Large intestine (tissue), 12 donors: ENCODE measurements around the gene BRK1. TPM values are rescaled to one million over a fixed set of nuclear protein-coding genes. Genes with fewer than 3 reads are reported as not detected.
A peak's percentile ranks its signal among the peaks of the same experiment; 100 is the strongest.
"Not testable (repeated sequence)": the region's sequence is repeated elsewhere in the genome, so short reads cannot be mapped to it uniquely, and the experiment has no call there.

ENCODE experiments used
- DNase-seq, 2 donors: peaks; one replicate each; pipeline versions ENCODE4 v3.0.0 to v3.0.0-alpha.2; 2013
- H3K27ac ChIP-seq: one replicate; pipeline ENCODE4 v1.5.1; 2013; ENCODE audit warnings: low read length
- H3K27me3 ChIP-seq: 2 replicates; pipeline ENCODE4 v1.6.1; 2013; ENCODE audit warnings: low read length; ENCODE audit not compliant: control insufficient read depth, insufficient read depth
- H3K36me3 ChIP-seq: 2 replicates; pipeline ENCODE4 v1.6.1; 2013; ENCODE audit warnings: low read length; ENCODE audit not compliant: control insufficient read depth, insufficient read depth
- H3K4me1 ChIP-seq: one replicate; pipeline ENCODE4 v1.6.1; 2013; ENCODE audit warnings: low read length; ENCODE audit not compliant: control insufficient read depth, insufficient read depth
- H3K4me3 ChIP-seq: one replicate; pipeline ENCODE4 v1.5.1; 2013; ENCODE audit warnings: low read length
- H3K9me3 ChIP-seq: one replicate; pipeline ENCODE4 v1.6.1; 2013; ENCODE audit warnings: mild to moderate bottlenecking, low read depth, low read length, moderate library complexity; ENCODE audit not compliant: control insufficient read depth
- WGBS: methylation state at CpG from one replicate; pipeline ENCODE4 v1.1.5; 2013; ENCODE audit warnings: low lambda C conversion rate; ENCODE audit not compliant: insufficient coverage; 5-methylcytosine and 5-hydroxymethylcytosine counted together
- long read RNA-seq, 11 donors: transcript quantifications; one replicate each; lab custom pipeline, GENCODE V29; 2026
- polyA plus RNA-seq: library from polyadenylated mRNA; unstranded; fragments of 120-200 nt; gene quantifications from one replicate; pipeline ENCODE4 v1.2.1, GENCODE V29; 2013

The BRK1 gene
- polyA plus RNA-seq: 172 TPM
- long read RNA-seq, donor 1, transcript BRK1-201 (3 exons, 1,233 nt): major isoform, 76 of 121 reads
- long read RNA-seq, donor 1, partial matches to known transcripts: 45 of 121 reads
- long read RNA-seq, donor 1, other reads (novel, unspliced or antisense): 0 of 121 reads
- long read RNA-seq, donor 2, transcript BRK1-201 (3 exons, 1,233 nt): major isoform, 163 of 173 reads
- long read RNA-seq, donor 2, partial matches to known transcripts: 0 of 173 reads
- long read RNA-seq, donor 2, other reads (novel, unspliced or antisense): 10 of 173 reads
- long read RNA-seq, donor 3: 0 reads
- long read RNA-seq, donor 4, transcript BRK1-201 (3 exons, 1,233 nt): major isoform, 17 of 17 reads
- long read RNA-seq, donor 4, partial matches to known transcripts: 0 of 17 reads
- long read RNA-seq, donor 4, other reads (novel, unspliced or antisense): 0 of 17 reads
- long read RNA-seq, donor 5, transcript BRK1-201 (3 exons, 1,233 nt): major isoform, 73 of 73 reads
- long read RNA-seq, donor 5, partial matches to known transcripts: 0 of 73 reads
- long read RNA-seq, donor 5, other reads (novel, unspliced or antisense): 0 of 73 reads
- long read RNA-seq, donor 6, transcript BRK1-201 (3 exons, 1,233 nt): major isoform, 135 of 172 reads
- long read RNA-seq, donor 6, partial matches to known transcripts: 28 of 172 reads
- long read RNA-seq, donor 6, other reads (novel, unspliced or antisense): 9 of 172 reads
- long read RNA-seq, donor 7, transcript BRK1-201 (3 exons, 1,233 nt): major isoform, 84 of 95 reads
- long read RNA-seq, donor 7, partial matches to known transcripts: 11 of 95 reads
- long read RNA-seq, donor 7, other reads (novel, unspliced or antisense): 0 of 95 reads
- long read RNA-seq, donor 8, transcript BRK1-201 (3 exons, 1,233 nt): major isoform, 183 of 191 reads
- long read RNA-seq, donor 8, partial matches to known transcripts: 0 of 191 reads
- long read RNA-seq, donor 8, other reads (novel, unspliced or antisense): 8 of 191 reads
- long read RNA-seq, donor 9, transcript BRK1-201 (3 exons, 1,233 nt): major isoform, 152 of 178 reads
- long read RNA-seq, donor 9, partial matches to known transcripts: 20 of 178 reads
- long read RNA-seq, donor 9, other reads (novel, unspliced or antisense): 6 of 178 reads
- long read RNA-seq, donor 10, transcript BRK1-201 (3 exons, 1,233 nt): major isoform, 170 of 170 reads
- long read RNA-seq, donor 10, partial matches to known transcripts: 0 of 170 reads
- long read RNA-seq, donor 10, other reads (novel, unspliced or antisense): 0 of 170 reads
- long read RNA-seq, donor 11, transcript BRK1-201 (3 exons, 1,233 nt): major isoform, 136 of 198 reads
- long read RNA-seq, donor 11, partial matches to known transcripts: 62 of 198 reads
- long read RNA-seq, donor 11, other reads (novel, unspliced or antisense): 0 of 198 reads

DNA sequence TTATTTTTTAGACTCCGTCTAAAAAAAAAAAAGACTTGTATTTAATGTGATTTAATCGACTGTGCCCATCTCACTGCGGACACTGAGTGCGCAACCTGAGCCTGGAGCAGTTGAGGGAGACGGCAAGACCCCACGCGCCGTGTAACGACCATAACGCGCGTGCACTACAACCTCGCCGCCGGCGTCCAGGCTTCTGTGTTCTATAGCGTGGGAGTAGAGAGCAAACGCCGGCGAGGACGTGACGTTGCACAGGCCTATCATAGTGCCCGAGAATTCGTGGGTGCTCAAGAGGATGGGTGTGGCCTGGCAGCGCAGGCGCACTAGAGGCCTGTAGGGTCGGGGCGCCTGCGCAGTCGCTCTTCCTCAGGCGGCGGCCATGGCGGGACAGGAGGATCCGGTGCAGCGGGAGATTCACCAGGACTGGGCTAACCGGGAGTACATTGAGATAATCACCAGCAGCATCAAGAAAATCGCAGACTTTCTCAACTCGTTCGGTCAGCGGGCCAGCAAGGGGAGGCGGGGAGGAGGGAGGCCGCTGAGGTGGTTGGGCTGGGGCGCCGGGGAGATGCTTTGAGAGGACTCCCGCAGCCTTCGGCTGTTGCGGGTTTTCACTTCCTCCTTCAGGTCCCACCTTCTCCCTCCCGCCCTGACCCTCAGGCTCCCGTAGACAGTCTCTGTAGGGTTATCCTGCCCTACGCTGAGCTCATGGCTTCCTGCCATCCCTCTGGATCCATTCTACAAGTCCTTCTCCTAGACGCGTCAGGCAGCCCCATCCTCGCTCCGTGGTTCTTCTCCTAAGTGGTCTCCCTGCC lies at the start of gene BRK1:
Gene BRK1 (plus strand): TSS at position 350 of the 812 bp plus-strand sequence. CDS start 27 bp downstream, at position 377.
- H3K4me3 ChIP-seq: peak within 1 kb of the TSS; percentile 75

DNA sequence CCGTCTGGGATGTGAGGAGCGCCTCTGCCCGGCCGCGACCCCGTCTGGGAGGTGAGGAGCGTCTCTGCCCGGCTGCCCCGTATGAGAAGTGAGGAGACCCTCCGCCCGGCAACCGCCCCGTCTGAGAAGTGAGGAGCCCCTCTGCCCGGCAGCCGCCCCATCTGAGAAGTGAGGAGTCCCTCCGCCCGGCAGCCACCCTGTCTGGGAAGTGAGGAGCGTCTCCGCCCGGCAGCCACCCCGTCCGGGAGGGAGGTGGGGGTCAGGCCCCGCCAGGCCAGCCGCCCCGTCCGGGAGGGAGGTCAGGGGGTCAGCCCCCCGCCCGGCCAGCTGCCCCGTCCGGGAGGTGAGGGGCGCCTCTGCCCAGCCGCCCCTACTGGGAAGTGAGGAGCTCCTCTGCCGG lies 45.4 kb upstream of the BRK1 start:
- not testable (repeated sequence) for H3K4me3 ChIP-seq, H3K27ac ChIP-seq, H3K9me3 ChIP-seq, H3K4me1 ChIP-seq, H3K36me3 ChIP-seq, H3K27me3 ChIP-seq, DNase-seq
- no CpG with 5 or more reads among the region's 33 CpGs for WGBS

More for the DNA sequence above, at the start of gene BRK1:
- peak; percentile 96 to 97 for DNase-seq
- no peaks in the 10 kb centered on the region for H3K9me3 ChIP-seq
- no peaks in the 10 kb centered on the region for H3K27me3 ChIP-seq
- peaks cover 8% of the 10 kb centered on the region for H3K4me1 ChIP-seq
- H3K27ac ChIP-seq: peak within 1 kb of the TSS; percentile 39
- H3K36me3 ChIP-seq: peaks cover 4% of the 10 kb centered on the region
- WGBS: no CpG with 5 or more reads among the region's 54 CpGs

DNA sequence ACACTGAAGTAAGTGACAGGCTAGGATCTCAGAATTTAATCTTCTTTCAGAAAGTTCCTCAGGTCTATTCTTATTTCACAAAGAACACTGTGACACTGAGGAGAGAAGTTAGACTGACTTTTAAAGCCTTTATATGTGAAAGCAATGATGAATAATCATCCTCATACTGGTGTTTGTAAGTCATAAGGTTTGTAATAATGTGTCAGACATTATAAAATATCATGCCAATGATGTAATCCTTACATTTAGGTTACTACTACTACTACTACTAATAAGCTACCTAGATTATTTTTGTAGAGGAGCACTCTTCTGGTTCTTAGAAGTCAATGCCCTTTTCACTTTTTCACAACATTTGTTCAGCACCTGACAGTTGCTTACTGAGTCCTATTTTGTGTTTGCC lies 40.8 kb upstream of the BRK1 start:
- no peaks in the 10 kb centered on the region for H3K9me3 ChIP-seq
- H3K4me3 ChIP-seq: no peak overlapping the region
- H3K36me3 ChIP-seq: no peaks in the 10 kb centered on the region
- H3K27ac ChIP-seq: no peak overlapping the region
- no peak for DNase-seq
- H3K4me1 ChIP-seq: no peaks in the 10 kb centered on the region
- no peaks in the 10 kb centered on the region for H3K27me3 ChIP-seq

DNA sequence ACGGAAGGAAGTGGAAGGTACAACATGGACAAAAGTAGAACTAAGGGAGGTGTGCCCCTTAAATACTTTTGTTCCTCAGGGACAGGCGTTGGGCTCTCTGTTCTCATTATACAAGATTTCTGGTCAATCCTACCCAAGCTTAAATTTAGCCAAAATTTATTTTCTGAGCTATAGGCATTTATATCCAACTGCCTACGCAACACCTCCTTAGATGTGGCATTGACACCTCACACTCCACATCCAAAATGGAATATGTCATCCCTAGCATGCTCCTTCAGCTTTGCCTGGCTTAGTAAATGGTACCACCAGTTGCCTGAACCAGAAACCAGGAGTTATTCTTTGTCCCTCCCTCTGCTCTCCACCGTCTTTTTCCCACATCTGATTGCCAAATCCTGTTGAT lies 33.6 kb upstream of the BRK1 start:
- WGBS: 100% methylated on average over 2 of the region's 4 CpGs
- no peak overlapping the region for H3K4me3 ChIP-seq
- no peak for DNase-seq
- H3K27ac ChIP-seq: no peak overlapping the region
- H3K9me3 ChIP-seq: no peaks in the 10 kb centered on the region
- no peaks in the 10 kb centered on the region for H3K4me1 ChIP-seq
- H3K27me3 ChIP-seq: no peaks in the 10 kb centered on the region
- H3K36me3 ChIP-seq: peaks cover 3% of the 10 kb centered on the region

DNA sequence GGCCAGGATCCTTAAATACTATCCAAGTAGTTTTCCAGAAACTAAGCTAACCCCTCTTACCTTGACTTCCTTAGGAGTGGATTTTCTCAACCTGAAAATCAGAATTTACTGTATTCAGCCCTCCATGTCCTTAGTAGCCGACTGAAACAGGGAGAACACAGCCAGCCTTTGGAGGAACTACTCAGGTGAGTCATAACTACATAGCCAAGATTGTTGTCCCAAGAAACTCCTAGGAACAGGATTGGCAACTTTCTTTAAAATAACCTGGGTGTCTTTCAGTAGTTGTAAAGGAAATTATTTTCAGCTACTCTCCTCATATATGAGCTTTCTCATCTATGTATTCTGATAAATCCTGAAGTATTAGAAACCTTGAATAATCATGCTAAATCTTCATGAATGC lies 29.7 kb upstream of the BRK1 start:
- H3K9me3 ChIP-seq: no peaks in the 10 kb centered on the region
- H3K27ac ChIP-seq: no peak overlapping the region

DNA sequence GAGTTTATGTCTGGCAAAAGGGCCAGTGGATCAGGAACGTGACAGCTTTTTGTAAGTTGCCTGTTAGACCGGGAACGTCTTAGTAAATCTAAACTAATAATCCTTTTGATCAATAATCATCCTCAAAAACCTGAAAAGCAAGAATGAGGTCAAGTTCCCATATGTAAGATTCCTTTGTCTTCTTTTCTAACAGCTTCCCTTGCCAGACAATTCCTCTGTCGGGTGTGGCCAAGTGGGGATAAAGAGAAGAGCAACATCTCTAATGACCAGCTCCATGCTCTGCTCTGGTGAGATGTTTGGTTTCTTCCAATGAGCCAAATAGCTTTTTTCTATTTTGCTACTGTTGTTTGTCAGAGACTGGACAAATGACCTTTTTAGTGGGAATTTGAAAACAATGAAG lies 27.2 kb upstream of the BRK1 start:
- 78% methylated on average over 3 of the region's 4 CpGs for WGBS
- DNase-seq: no peak

More for the DNA sequence above, 29.7 kb upstream of the BRK1 start:
- DNase-seq: no peak
- peaks cover 3% of the 10 kb centered on the region for H3K36me3 ChIP-seq
- H3K4me3 ChIP-seq: no peak overlapping the region
- no CpG with 5 or more reads among the region's 1 CpG for WGBS
- no peaks in the 10 kb centered on the region for H3K27me3 ChIP-seq
- peaks cover 2% of the 10 kb centered on the region for H3K4me1 ChIP-seq

DNA sequence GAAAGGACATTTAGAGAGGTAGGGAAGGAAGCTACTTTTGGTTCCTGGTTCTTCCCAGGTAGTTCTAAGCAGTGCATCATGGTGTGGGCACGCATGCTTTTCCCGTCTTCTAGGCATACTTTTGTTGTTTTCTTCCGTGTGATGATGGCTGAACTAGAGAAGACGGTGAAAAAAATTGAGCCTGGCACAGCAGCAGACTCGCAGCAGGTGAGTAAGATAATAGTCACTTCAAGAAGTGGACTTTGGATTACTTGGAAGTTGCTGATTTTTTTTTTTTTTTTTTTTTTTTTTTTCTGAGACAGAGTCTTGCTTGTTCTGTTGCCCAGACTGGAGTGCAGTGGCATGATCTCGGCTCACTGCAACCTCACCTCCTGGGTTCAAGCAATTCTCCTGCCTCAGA lies 25.3 kb upstream of the BRK1 start:
- Histone ChIP-seq H3K27ac (peak overlapping the region; percentile 46), H3K9me3 (no peaks in the 10 kb centered on the region), H3K27me3 (no peaks in the 10 kb centered on the region), H3K4me3 (no peak overlapping the region), H3K4me1 (peaks cover 2% of the 10 kb centered on the region), H3K36me3 (peaks cover 3% of the 10 kb centered on the region)
- DNase-seq: peak; percentile 63 to 84
- no CpG with 5 or more reads among the region's 6 CpGs for WGBS

More for the DNA sequence above, 27.2 kb upstream of the BRK1 start:
- Histone ChIP-seq H3K36me3 (peaks cover 3% of the 10 kb centered on the region), H3K27ac (no peak overlapping the region), H3K9me3 (no peaks in the 10 kb centered on the region), H3K27me3 (no peaks in the 10 kb centered on the region), H3K4me1 (peaks cover 2% of the 10 kb centered on the region), H3K4me3 (no peak overlapping the region)

DNA sequence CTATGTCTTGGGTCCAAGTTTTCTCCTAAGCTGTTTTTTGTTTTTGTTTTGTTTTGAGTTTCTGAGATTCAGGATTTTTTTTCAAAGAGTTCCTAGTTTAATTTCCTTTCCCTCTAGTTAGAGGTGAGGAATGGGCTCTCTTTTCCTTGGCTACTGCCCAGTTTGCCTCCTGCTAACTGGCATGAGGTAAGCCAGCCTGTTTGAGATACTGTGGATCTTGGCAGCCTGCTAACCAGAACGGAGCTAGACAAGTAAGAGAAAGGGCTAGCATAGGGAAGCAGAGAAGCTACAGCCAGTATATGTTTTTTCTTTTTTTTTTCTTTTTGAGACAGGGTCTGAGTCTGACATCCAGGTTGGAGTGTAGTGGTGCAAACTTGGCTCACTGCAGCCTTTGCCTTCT lies 24.7 kb upstream of the BRK1 start:
- not testable (repeated sequence) for H3K27ac ChIP-seq, DNase-seq, H3K27me3 ChIP-seq, H3K9me3 ChIP-seq, H3K4me3 ChIP-seq, H3K4me1 ChIP-seq, H3K36me3 ChIP-seq
- WGBS: no CpG with 5 or more reads among the region's 1 CpG

DNA sequence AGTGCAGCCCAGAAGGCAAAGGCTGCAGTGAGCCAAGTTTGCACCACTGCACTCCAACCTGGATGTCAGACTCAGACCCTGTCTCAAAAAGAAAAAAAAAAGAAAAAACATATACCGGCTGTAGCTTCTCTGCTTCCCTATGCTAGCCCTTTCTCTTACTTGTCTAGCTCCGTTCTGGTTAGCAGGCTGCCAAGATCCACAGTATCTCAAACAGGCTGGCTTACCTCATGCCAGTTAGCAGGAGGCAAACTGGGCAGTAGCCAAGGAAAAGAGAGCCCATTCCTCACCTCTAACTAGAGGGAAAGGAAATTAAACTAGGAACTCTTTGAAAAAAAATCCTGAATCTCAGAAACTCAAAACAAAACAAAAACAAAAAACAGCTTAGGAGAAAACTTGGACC lies 24.1 kb upstream of the BRK1 start:
- no CpG with 5 or more reads among the region's 2 CpGs for whole genome bisulfite sequencing
- H3K9me3 ChIP-seq, H3K4me3 ChIP-seq, H3K36me3 ChIP-seq, H3K27me3 ChIP-seq, H3K4me1 ChIP-seq, DNase-seq, H3K27ac ChIP-seq: not testable (repeated sequence)
